GM23248 (cell line): ENCODE data around the gene ZNF408. TPM values are rescaled to one million over a fixed set of nuclear protein-coding genes. Genes with fewer than 3 reads are reported as not detected.

Experiments used
- DNase-seq: peaks from one replicate; pipeline ENCODE4 v3.0.0-alpha.2; 2015
- H2AFZ ChIP-seq: fragments of 200-600 bp; sonication (generic); 2 replicates; pipeline ENCODE4 v1.6.1; 2016; ENCODE audit warnings: antibody characterized with exemption
- H3F3A ChIP-seq: fragments of 200-600 bp; sonication (generic); 2 replicates; pipeline ENCODE4 v1.6.1; 2016; ENCODE audit warnings: mild to moderate bottlenecking, antibody characterized with exemption, mixed run types; ENCODE audit not compliant: insufficient read depth
- H3K27ac ChIP-seq: fragments of 200-600 bp; sonication (generic); 2 replicates; pipeline ENCODE4 v1.5.1; 2016; ENCODE audit warnings: mild to moderate bottlenecking
- H3K27me3 ChIP-seq: fragments of 200-600 bp; sonication (generic); replicated peaks from 2 replicates; pipeline ENCODE4 v1.6.1; 2016; ENCODE audit warnings: mild to moderate bottlenecking; ENCODE audit not compliant: insufficient read depth
- H3K36me3 ChIP-seq: fragments of 200-600 bp; sonication (generic); 2 replicates; pipeline ENCODE4 v1.6.1; 2016; ENCODE audit warnings: low read depth, mild to moderate bottlenecking
- H3K4me1 ChIP-seq: fragments of 200-600 bp; sonication (generic); 2 replicates; pipeline ENCODE4 v1.6.1; 2016; ENCODE audit warnings: mild to moderate bottlenecking; ENCODE audit not compliant: insufficient read depth
- H3K4me2 ChIP-seq: fragments of 200-600 bp; sonication (generic); one replicate; pipeline ENCODE4 v1.6.1; 2016; ENCODE audit warnings: mild to moderate bottlenecking; ENCODE audit not compliant: unreplicated experiment
- H3K4me3 ChIP-seq: fragments of 200-600 bp; sonication (generic); 2 replicates; pipeline ENCODE4 v1.5.1; 2016; ENCODE audit warnings: mild to moderate bottlenecking
- H3K79me2 ChIP-seq: fragments of 200-600 bp; sonication (generic); 2 replicates; pipeline ENCODE4 v1.6.1; 2016; ENCODE audit warnings: mild to moderate bottlenecking; ENCODE audit not compliant: insufficient read depth
- H3K9ac ChIP-seq: fragments of 200-600 bp; sonication (generic); 2 replicates; pipeline ENCODE4 v1.6.1; 2016; ENCODE audit warnings: mild to moderate bottlenecking
- H3K9me2 ChIP-seq: fragments of 200-600 bp; sonication (generic); 2 replicates; pipeline ENCODE4 v1.6.1; 2016; ENCODE audit warnings: mixed run types, mild to moderate bottlenecking, moderate library complexity; ENCODE audit not compliant: insufficient read depth
- H3K9me3 ChIP-seq: fragments of 200-600 bp; sonication (generic); one replicate; pipeline ENCODE4 v1.6.1; 2017; ENCODE audit warnings: low read depth
- H4K20me1 ChIP-seq: fragments of 200-600 bp; sonication (generic); 2 replicates; pipeline ENCODE4 v1.6.0; 2016; ENCODE audit not compliant: insufficient read depth
- EZH2 ChIP-seq: fragments of 200-600 bp; sonication (generic); IDR thresholded peaks from 2 replicates; pipeline ENCODE4 v1.6.1; 2018; ENCODE audit warnings: antibody characterized with exemption, mild to moderate bottlenecking; ENCODE audit not compliant: insufficient read depth, poor library complexity, severe bottlenecking
- EZH2phosphoT487 ChIP-seq: fragments of 200-600 bp; sonication (generic); IDR thresholded peaks from 2 replicates; pipeline ENCODE4 v1.6.1; 2018; ENCODE audit warnings: antibody characterized with exemption, moderate library complexity, mild to moderate bottlenecking, low read depth; ENCODE audit not compliant: insufficient read depth
- WGBS, 2 experiments: methylation state at CpG; one replicate each; pipeline ENCODE4 v1.1.6; 2015 to 2017; ENCODE audit warnings: low lambda C conversion rate in 2 of 2, low coverage in 1 of 2; ENCODE audit errors: missing lambda C conversion rate in 2 of 2; 5-methylcytosine and 5-hydroxymethylcytosine counted together
- in situ Hi-C: fragments of 300-500 bp; cut with MboI; formaldehyde crosslinking; loops from 2 replicates; pipeline ENCODE4 v1.15.0; 2020
- polyA plus RNA-seq: library from polyadenylated mRNA; unstranded; fragments of >200 nt; fragmentation: Nextera tagmentation; extraction: Ambion mirVana; gene quantifications from 2 replicates; pipeline ENCODE4 v1.2.1, GENCODE V29; 2016
- total RNA-seq: library from RNA; depleted of rRNA; stranded (reverse); fragments of >200 nt; shearing (Covaris generic); gene quantifications from 2 replicates; pipeline ENCODE4 v1.2.3, GENCODE V29; 2014

Gene ZNF408
- total and polyA plus RNA-seq, 2 experiments from 2014 or later = 9.6 to 9.9 TPM

- Histone ChIP-seq H2AFZ (no peak overlapping the region), H3K4me3 (no peak overlapping the region), H3K79me2 (no peaks in the 10 kb centered on the region), H3K4me2 (no peak overlapping the region), H3F3A (peaks cover 34% of the 10 kb centered on the region), H3K36me3 (peaks cover 34% of the 10 kb centered on the region), H3K9ac (peak overlapping the region; percentile 19; the same call in 1 of the 2 replicates), H4K20me1 (no peaks in the 10 kb centered on the region), H3K4me1 (peaks cover 26% of the 10 kb centered on the region), H3K9me2 (no peaks in the 10 kb centered on the region), H3K9me3 (no peaks in the 10 kb centered on the region), H3K27ac (peak overlapping the region; percentile 61), H3K27me3 (no peaks in the 10 kb centered on the region)
- in situ Hi-C loops = no loop called here
- WGBS, 2 experiments = 55 to 67% methylated on average over 1 of the region's 1 CpG
- no peak for TF ChIP-seq EZH2phosphoT487
- TF ChIP-seq EZH2 = no peak
- DNase-seq = peak; percentile 83
Measured at GRCh38 chr11:46659908-46660307, 40.9 kb upstream of the ZNF408 start.

- H4K20me1 ChIP-seq = no peaks in the 10 kb centered on the region
- H3K4me3 ChIP-seq = no peak overlapping the region
- no peak overlapping the region for H3K9ac ChIP-seq
- H3K4me1 ChIP-seq = peaks cover 26% of the 10 kb centered on the region
- no peak for DNase-seq
- H3K79me2 ChIP-seq = no peaks in the 10 kb centered on the region
- no peaks in the 10 kb centered on the region for H3K9me2 ChIP-seq
- H3K36me3 ChIP-seq = peaks cover 34% of the 10 kb centered on the region
- in situ Hi-C loops = no loop called here
- H3K27me3 ChIP-seq = no peaks in the 10 kb centered on the region
- TF ChIP-seq EZH2 (no peak), EZH2phosphoT487 (no peak)
- H3K27ac ChIP-seq = no peak overlapping the region
- no peaks in the 10 kb centered on the region for H3K9me3 ChIP-seq
- H3F3A ChIP-seq = peaks cover 28% of the 10 kb centered on the region
- H2AFZ ChIP-seq = no peak overlapping the region
- no peak overlapping the region for H3K4me2 ChIP-seq
Measured at GRCh38 chr11:46661836-46662235, 39.0 kb upstream of the ZNF408 start.

- Histone ChIP-seq H3K4me1 (peaks cover 26% of the 10 kb centered on the region), H3K4me3 (no peak overlapping the region)
Measured at GRCh38 chr11:46662366-46662765, 38.5 kb upstream of the ZNF408 start.

GRCh38 chr11:46663277-46663940 lies 37.4 kb upstream of the ZNF408 start:
- Histone ChIP-seq H3K4me2 (no peak overlapping the region), H3F3A (peaks cover 16% of the 10 kb centered on the region), H3K9me2 (no peaks in the 10 kb centered on the region), H3K9ac (no peak overlapping the region), H3K27ac (no peak overlapping the region), H3K4me1 (peaks cover 15% of the 10 kb centered on the region), H4K20me1 (no peaks in the 10 kb centered on the region), H2AFZ (no peak overlapping the region), H3K79me2 (no peaks in the 10 kb centered on the region), H3K27me3 (no peaks in the 10 kb centered on the region), H3K9me3 (no peaks in the 10 kb centered on the region), H3K36me3 (peaks cover 33% of the 10 kb centered on the region), H3K4me3 (no peak overlapping the region)
- 75 to 80% methylated on average over 4 of the region's 4 CpGs for WGBS, 2 experiments
- TF ChIP-seq EZH2phosphoT487 (no peak), EZH2 (no peak)
- in situ Hi-C loops = no loop called here
- DNase-seq = peak; percentile 14

More at GRCh38 chr11:46662366-46662765, 38.5 kb upstream of the ZNF408 start:
- peaks cover 32% of the 10 kb centered on the region for H3K36me3 ChIP-seq
- no peaks in the 10 kb centered on the region for H3K79me2 ChIP-seq
- no peak for DNase-seq
- no peaks in the 10 kb centered on the region for H3K9me3 ChIP-seq
- no peaks in the 10 kb centered on the region for H3K27me3 ChIP-seq
- no peak overlapping the region for H3K27ac ChIP-seq
- in situ Hi-C loops = no loop called here
- H3K4me2 ChIP-seq = no peak overlapping the region
- no peaks in the 10 kb centered on the region for H3K9me2 ChIP-seq
- H3F3A ChIP-seq = peaks cover 25% of the 10 kb centered on the region
- H3K9ac ChIP-seq = no peak overlapping the region
- TF ChIP-seq EZH2phosphoT487 (no peak), EZH2 (no peak)
- no peak overlapping the region for H2AFZ ChIP-seq
- no peaks in the 10 kb centered on the region for H4K20me1 ChIP-seq

- Histone ChIP-seq H3K4me1 (peaks cover 6% of the 10 kb centered on the region), H3K27me3 (no peaks in the 10 kb centered on the region), H3K4me2 (no peak overlapping the region), H3K4me3 (no peak overlapping the region), H2AFZ (no peak overlapping the region), H3K79me2 (no peaks in the 10 kb centered on the region), H3K27ac (no peak overlapping the region), H3K9ac (no peak overlapping the region), H3K9me3 (no peaks in the 10 kb centered on the region), H3F3A (peaks cover 12% of the 10 kb centered on the region; the same call in 1 of the 2 replicates), H3K36me3 (peaks cover 33% of the 10 kb centered on the region), H4K20me1 (no peaks in the 10 kb centered on the region), H3K9me2 (no peaks in the 10 kb centered on the region)
- no peak for DNase-seq
- TF ChIP-seq EZH2 = no peak
- TF ChIP-seq EZH2phosphoT487 = no peak
- WGBS, 2 experiments = 82 to 83% methylated on average over 6 of the region's 6 CpGs
- in situ Hi-C loops = no loop called here
Measured at GRCh38 chr11:46664612-46665011, 36.2 kb upstream of the ZNF408 start.
